ENCODE measurements around the gene FAU. TPM values are rescaled to one million over a fixed set of nuclear protein-coding genes. Genes with fewer than 3 reads are reported as not detected.

Gene FAU
- total RNA-seq, 1 experiment from 2014 or later: 1,001 TPM

- POLR2A ChIA-PET: no interaction called here
- TF ChIP-seq REST (IDR thresholded peaks at IDR 0.05; ENCODE audit: insufficient read depth in 1 of 2, low read depth in 2 of 2, low read length in 1 of 2) (no peak), POLR2AphosphoS5 (IDR thresholded peaks at IDR 0.05; ENCODE audit: low read depth, low read length) (no peak), CTCF (IDR thresholded peaks at IDR 0.05) (no peak), TCF7L2 (IDR thresholded peaks at IDR 0.05; ENCODE audit: low read depth, low read length) (no peak), SIN3A (IDR thresholded peaks at IDR 0.05; ENCODE audit: borderline replicate concordance, insufficient read depth, low read depth, low read length) (no peak)
- ATAC-seq: peak; percentile 37; the same call in 1 of the 2 replicates
Observed at GRCh38 chr11:65071907-65072630, 49.9 kb downstream of the FAU start.

More at GRCh38 chr11:65071907-65072630, 49.9 kb downstream of the FAU start:
- intact Hi-C loops (cut with micrococcal nuclease; ENCODE audit: unreplicated experiment): no loop called here
- Histone ChIP-seq H3K4me3 (ENCODE audit: low read depth in 2 of 2, low read length in 2 of 2) (no peak overlapping the region), H3K4me1 (ENCODE audit: control insufficient read depth, insufficient read depth, low read length) (no peaks in the 10 kb centered on the region), H3K27ac (ENCODE audit: low read length) (no peak overlapping the region), H3K36me3 (ENCODE audit: control insufficient read depth, insufficient read depth, low read length) (no peaks in the 10 kb centered on the region), H3K9me3 (ENCODE audit: control insufficient read depth, insufficient read depth, low read depth, low read length) (no peaks in the 10 kb centered on the region), H3K27me3 (ENCODE audit: control insufficient read depth, insufficient read depth, low read length) (no peaks in the 10 kb centered on the region)
- in situ Hi-C loops (cut with HindIII; ENCODE audit: low pct_unique_long_range_greater_than_20kb, low sequenced_read_pairs): no loop called here
- BruUV-seq (replicated peaks): no TSS peak
- CTCF ChIA-PET: interaction anchor here (0.7 kb wide), 1 partner anchor 155 kb away, joined by 7 read pairs; no protein-coding TSS in a partner anchor
- no peak for DNase-seq (ENCODE audit: low read depth, low spot score)

Small RNA genes within 50 kb of the gene (microRNA-seq; reads per million reads assigned to microRNA genes)
- gene MIR6751 (ENCODE audit: unreplicated experiment): 1.9 reads per million

Other genes with a start within 250 kb of the FAU start
- gene EHD1, start 243.5 kb downstream of the FAU start, total RNA-seq (2021; ENCODE audit: unreplicated experiment): 186 TPM
- 28.8 TPM for gene ATG2A, start 204.9 kb downstream of the FAU start, total RNA-seq (2021; ENCODE audit: unreplicated experiment)
- gene PPP2R5B, start 197.4 kb downstream of the FAU start, total RNA-seq (2021; ENCODE audit: unreplicated experiment): 14.0 TPM
- not detected for gene GPHA2, start 186.2 kb downstream of the FAU start, total RNA-seq (2021; ENCODE audit: unreplicated experiment)
- not detected for gene MAJIN, start 150.0 kb downstream of the FAU start, total RNA-seq (2021; ENCODE audit: unreplicated experiment)
- gene BATF2, start 125.2 kb downstream of the FAU start, total RNA-seq (2021; ENCODE audit: unreplicated experiment): 1.6 TPM
- 177 TPM for gene ARL2, start 108.0 kb downstream of the FAU start, total RNA-seq (2021; ENCODE audit: unreplicated experiment)
- 51.5 TPM for gene SNX15, start 94.7 kb downstream of the FAU start, total RNA-seq (2021; ENCODE audit: unreplicated experiment)
- 55.6 TPM for gene SAC3D1, start 80.9 kb downstream of the FAU start, total RNA-seq (2021; ENCODE audit: unreplicated experiment)
- 0.23 TPM for gene NAALADL1, start 63.6 kb downstream of the FAU start, total RNA-seq (2021; ENCODE audit: unreplicated experiment)
- gene CDCA5, start 38.1 kb downstream of the FAU start, total RNA-seq (2021; ENCODE audit: unreplicated experiment): 92.9 TPM
- gene ZFPL1, start 37.9 kb downstream of the FAU start, total RNA-seq (2021; ENCODE audit: unreplicated experiment): 68.4 TPM
- 101 TPM for gene VPS51, start 25.9 kb downstream of the FAU start, total RNA-seq (2021; ENCODE audit: unreplicated experiment)
- 85.4 TPM for gene TM7SF2, start 10.3 kb downstream of the FAU start, total RNA-seq (2021; ENCODE audit: unreplicated experiment)
- gene ZNHIT2, start 4.4 kb downstream of the FAU start, total RNA-seq (2021; ENCODE audit: unreplicated experiment): 27.1 TPM
- gene MRPL49, start 187 bp upstream of the FAU start, total RNA-seq (2021; ENCODE audit: unreplicated experiment): 111 TPM
- 64.3 TPM for gene SYVN1, start 12.4 kb upstream of the FAU start, total RNA-seq (2021; ENCODE audit: unreplicated experiment)
- not detected for gene SPDYC, start 48.1 kb upstream of the FAU start, total RNA-seq (2021; ENCODE audit: unreplicated experiment)
- gene CAPN1, start 59.8 kb upstream of the FAU start, total RNA-seq (2021; ENCODE audit: unreplicated experiment): 256 TPM
- gene POLA2, start 139.8 kb upstream of the FAU start, total RNA-seq (2021; ENCODE audit: unreplicated experiment): 39.0 TPM
- 8.1 TPM for gene CDC42EP2, start 192.7 kb upstream of the FAU start, total RNA-seq (2021; ENCODE audit: unreplicated experiment)
- gene DPF2, start 211.7 kb upstream of the FAU start, total RNA-seq (2021; ENCODE audit: unreplicated experiment): 97.0 TPM
- gene TIGD3, start 232.6 kb upstream of the FAU start, total RNA-seq (2021; ENCODE audit: unreplicated experiment): 2.4 TPM

All from Panc1 (cell line).